Measurements from ENCODE around the gene YOD1.

- no peak for TF ChIP-seq GATA2 (IDR thresholded peaks at IDR 0.05; ENCODE audit: low read depth, low read length)
- TF ChIP-seq GATA3 (IDR thresholded peaks at IDR 0.05; ENCODE audit: low read depth, low read length), result no peak
These were observed 50.2 kb downstream of the YOD1 start for GRCh38 chr1:207000651-207001291.

Measured in SH-SY5Y (cell line).